AG04449 (cell line): ENCODE data around the gene INSRR.

Experiments used
- CTCF ChIA-PET: fragments of 350-600 bp; formaldehyde crosslinking; extraction: SDS; loops from one replicate; lab custom pipeline; 2021; ENCODE audit warnings: antibody characterized with exemption; lab: Yijun Ruan, JAX
- POLR2A ChIA-PET: fragments of 400-600, 350-600 bp; formaldehyde crosslinking; extraction: SDS; loops from one replicate; lab custom pipeline; 2020; ENCODE audit warnings: antibody characterized with exemption, inconsistent platforms; lab: Yijun Ruan, JAX
- DNase-seq: peaks from one replicate; pipeline ENCODE4 v3.0.0-alpha.2; 2010; ENCODE audit warnings: low read depth, low spot score
- H3K4me3 ChIP-seq: 2 replicates; pipeline ENCODE4 v1.5.1; 2011; ENCODE audit warnings: low read depth, mild to moderate bottlenecking, control low read depth, low read length
- CTCF ChIP-seq: IDR thresholded peaks from one replicate; pipeline ENCODE4 v1.5.1; 2011; ENCODE audit warnings: mild to moderate bottlenecking, moderate library complexity, low read length, control low read depth, inconsistent platforms; ENCODE audit not compliant: insufficient read depth; ENCODE audit errors: missing control alignments

The INSRR gene

GRCh38 chr1:156898971-156899664 lies 40.2 kb upstream of the INSRR start:
- DNase-seq = no peak
- no peak overlapping the region; the same call in 1 of the 2 replicates for H3K4me3 ChIP-seq
- ChIA-PET POLR2A (no interaction called here), CTCF (interaction anchor here (0.9 to 23.6 kb wide), 10 partner anchors 8 to 209 kb away, joined by 3 to 678 read pairs (median 5); partner anchors contain the start of genes CRABP2, LRRC71, NTRK1 and PEAR1)
- TF ChIP-seq CTCF = no peak

GRCh38 chr1:156898161-156898566 lies 39.2 kb upstream of the INSRR start:
- H3K4me3 ChIP-seq = peak overlapping the region; percentile 41
- DNase-seq = no peak
- CTCF ChIA-PET = interaction anchor here (1.0 to 23.6 kb wide), 7 partner anchors 7 to 208 kb away, joined by 3 to 678 read pairs (median 6); partner anchors contain the start of genes LRRC71 and PEAR1
- TF ChIP-seq CTCF = no peak
- POLR2A ChIA-PET = interaction anchor here (1.0 kb wide), 1 partner anchor 15 kb away, joined by 3 read pairs; no protein-coding TSS in a partner anchor

- no peak for TF ChIP-seq CTCF
- CTCF ChIA-PET = interaction anchor here (1.0 to 23.6 kb wide), 7 partner anchors 6 to 207 kb away, joined by 3 to 678 read pairs (median 4); partner anchors contain the start of genes LRRC71 and PEAR1
- DNase-seq = no peak
- POLR2A ChIA-PET = interaction anchor here (0.8 to 1.4 kb wide), 4 partner anchors 15 to 213 kb away, joined by 3 to 4 read pairs (median 3); partner anchors contain the start of genes ISG20L2 and METTL25B
- H3K4me3 ChIP-seq = peak overlapping the region; percentile 34
These were observed 38.3 kb upstream of the INSRR start for GRCh38 chr1:156897078-156897825.

- DNase-seq = peak; percentile 72
- no peak for TF ChIP-seq CTCF
- peak overlapping the region; percentile 34 for H3K4me3 ChIP-seq
- ChIA-PET POLR2A (interaction anchor here (0.8 to 1.4 kb wide), 4 partner anchors 16 to 212 kb away, joined by 3 to 4 read pairs (median 3); partner anchors contain the start of genes ISG20L2 and METTL25B), CTCF (interaction anchor here (1.2 to 23.6 kb wide), 3 partner anchors 28 to 206 kb away, joined by 4 to 678 read pairs (median 21); partner anchors contain the start of gene LRRC71)
These were observed 37.6 kb upstream of the INSRR start for GRCh38 chr1:156896490-156897033.

- peak overlapping the region; percentile 72 for H3K4me3 ChIP-seq
- DNase-seq = no peak
- CTCF ChIA-PET = interaction anchor here (3.2 to 23.6 kb wide), 3 partner anchors 29 to 206 kb away, joined by 21 to 678 read pairs (median 226); partner anchors contain the start of genes ISG20L2, LRRC71 and METTL25B
- TF ChIP-seq CTCF = no peak
- POLR2A ChIA-PET = interaction anchor here (1.0 to 1.4 kb wide), 2 partner anchors 21 to 168 kb away, joined by 3 to 4 read pairs; partner anchors contain the start of genes ISG20L2 and METTL25B
These were observed 37.0 kb upstream of the INSRR start for GRCh38 chr1:156895927-156896326.
